DMS79 treated with DMSO at 0.1 percent for 48 hours (cell line): ENCODE data around the gene NUP107.
"Not testable (repeated sequence)": the region's sequence is repeated elsewhere in the genome, so short reads cannot be mapped to it uniquely, and the experiment has no call there.

Source experiments
- DNase-seq: peaks from one replicate; lab custom pipeline; 2025; lab: John Stamatoyannopoulos, UW

NUP107 gene

DNA sequence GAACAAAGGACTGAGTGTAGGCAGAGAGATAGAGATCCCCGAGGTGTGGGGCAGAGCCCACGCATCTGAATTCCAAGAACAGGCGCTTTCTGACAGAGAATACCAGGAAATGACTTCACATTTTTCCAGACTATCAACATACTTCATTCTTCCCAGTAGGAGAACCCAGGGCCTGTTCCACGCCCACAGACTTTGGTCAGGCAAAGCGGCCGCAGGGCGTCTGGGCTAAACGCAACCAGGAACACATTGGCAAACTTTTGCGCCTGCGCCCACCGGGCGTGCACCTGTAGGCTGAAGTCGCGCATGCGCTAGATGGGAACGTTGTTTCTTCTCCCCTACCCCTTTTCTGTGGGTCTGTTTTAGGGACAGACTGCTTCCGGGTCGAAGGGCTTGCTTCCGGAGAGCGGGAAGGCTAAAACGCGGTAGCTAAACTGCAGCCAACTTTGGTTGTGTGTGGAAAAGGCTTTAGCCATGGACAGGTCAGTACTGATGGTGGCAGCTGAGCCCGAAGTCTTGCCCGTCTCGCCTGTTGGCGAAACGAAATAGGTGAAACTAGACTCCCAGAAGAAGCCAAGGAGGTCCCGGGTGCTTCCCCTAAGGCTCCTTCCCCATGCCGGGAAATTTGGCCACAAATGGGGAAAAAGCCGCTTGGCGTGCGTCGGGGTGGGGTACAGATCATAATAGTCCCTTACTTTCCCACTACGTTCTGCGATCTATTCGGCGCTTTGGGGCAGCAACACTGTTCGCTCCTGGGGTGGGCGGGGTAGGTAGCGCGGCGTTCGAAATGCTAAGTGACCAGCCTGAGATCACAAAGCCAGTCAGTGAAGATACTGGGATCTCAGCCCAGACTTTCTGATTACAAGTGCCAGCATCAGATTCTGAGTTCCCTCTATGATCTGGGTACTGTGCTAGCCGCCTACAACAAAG, at the start of gene NUP107:
NUP107 (plus strand) TSS at position 384 of the 927 bp plus-strand sequence; CDS start at position 472, 88 bp downstream.
- peak; percentile 87 for DNase-seq

DNA sequence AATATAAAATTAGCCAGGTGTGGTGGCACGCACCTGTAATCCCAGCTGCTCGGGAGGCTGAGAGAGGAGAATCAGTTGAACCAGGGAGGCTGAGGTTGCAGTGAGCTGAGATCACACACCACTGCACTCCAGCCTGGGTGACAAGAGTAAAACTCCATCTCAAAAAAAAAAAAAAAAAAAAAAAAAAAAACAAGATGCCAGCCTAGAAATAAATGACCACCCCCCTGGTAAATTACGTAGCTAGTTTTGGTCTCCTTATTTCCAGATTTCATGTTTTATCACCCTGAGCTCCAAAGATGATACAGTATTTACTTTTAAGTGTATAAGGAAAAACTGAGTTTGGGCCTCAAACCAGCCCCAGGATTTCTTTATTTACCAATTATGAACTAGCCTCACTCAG, 49.3 kb upstream of the NUP107 start:
- DNase-seq = not testable (repeated sequence)

DNA sequence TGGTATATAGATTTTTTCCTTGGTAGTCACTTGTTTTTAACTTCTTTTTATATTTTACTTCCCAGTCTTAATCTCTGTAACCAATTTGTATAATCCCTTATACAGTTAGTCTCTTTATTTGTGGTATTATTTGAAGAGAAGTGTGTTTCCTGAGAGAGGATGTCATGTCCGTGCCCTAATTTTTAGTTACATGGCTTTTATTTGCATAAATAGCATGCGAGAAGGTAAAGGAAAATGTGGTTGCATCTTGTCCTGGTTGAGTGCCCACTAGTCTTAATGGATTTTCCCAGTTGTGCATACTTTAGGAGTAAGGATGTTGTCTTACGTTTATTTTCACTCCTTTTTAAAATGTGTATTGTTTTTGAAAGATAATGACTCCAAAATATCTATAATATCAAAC, 48.6 kb upstream of the NUP107 start:
- no peak for DNase-seq

DNA sequence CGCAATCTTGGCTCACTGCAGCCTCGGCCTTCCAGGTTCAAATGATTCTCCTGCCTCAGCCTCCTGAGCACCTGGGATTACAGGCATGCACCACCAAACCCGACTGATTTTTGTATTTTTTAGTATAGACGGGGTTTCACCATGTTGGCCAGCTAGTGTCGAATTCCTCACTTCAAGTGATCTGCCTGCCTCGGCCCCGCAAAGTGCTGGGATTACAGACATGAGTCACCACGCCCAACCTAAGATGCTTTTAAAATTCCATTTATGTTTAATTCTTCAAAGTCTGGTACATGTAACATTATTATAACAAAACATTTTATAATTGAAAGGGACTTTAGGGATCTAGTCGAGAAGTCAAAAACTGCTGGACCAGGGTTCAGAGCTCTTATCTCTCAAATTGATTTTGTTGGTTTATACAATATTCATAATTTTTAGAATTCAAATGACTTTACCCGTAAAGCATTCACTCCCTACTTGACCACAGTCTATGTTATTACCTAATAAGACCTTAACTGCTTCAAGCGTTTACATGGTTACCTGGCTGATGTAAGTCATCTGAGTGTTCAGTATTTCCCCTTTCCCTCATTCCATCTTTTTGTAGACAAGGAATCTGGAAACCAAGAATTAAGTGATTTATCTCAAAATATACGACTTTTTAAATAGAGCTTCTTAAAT, 47.9 kb upstream of the NUP107 start:
- no peak for DNase-seq

DNA sequence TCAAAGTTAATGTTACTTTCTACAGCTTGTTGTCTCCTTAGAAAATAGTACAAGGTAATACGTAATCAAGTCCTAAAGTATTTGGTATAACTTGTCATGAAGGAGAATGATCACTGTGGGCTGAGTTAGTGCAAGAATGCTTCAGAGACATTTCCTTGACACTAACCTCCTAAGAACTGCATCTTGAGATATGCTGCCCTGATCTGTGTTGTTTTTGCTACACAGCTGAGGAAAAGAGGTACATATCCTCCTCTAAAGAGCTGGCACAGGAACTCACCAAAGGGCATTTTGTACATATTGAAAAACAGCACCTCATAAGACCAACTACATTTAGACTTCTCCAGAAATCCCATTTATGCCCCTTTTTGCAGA, 47.4 kb upstream of the NUP107 start:
- no peak for DNase-seq

DNA sequence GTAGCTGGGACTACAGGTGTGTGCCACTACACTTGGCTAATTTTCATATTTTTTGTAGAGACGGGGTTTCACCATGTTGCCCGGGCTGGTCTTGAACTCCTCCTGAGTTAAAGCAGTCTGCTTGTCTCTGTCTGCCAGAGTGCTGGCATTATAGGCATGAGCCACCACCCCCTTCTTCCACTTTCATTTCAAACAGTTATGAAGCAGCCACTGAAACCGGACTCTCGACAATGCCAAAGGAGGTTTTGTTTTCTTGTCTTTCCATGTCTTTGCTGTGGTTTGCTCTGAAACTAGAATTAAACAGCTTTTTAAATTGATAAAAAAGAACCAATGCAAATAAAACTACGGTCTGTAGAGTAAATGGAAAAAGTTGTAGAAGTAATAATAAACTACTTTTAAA, 45.6 kb upstream of the NUP107 start:
- DNase-seq = no peak

DNA sequence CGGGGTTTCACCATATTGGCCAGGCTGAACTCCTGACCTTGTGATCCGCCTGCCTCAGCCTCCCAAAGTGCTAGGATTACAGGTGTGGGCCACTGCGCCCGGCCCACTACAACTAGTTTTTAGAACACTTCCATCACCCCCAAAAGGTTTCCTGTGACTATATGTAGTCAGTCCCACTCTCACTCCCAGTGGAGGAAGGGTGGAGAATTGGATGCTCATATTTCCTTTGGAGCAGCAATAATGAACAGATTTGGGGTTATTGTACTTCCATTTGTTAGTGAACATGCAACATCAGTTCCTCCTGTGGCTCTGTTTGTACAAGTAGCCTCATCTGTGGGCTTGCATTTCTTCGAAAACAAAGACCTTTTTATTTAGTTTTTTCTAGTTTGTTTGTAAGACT, 40.3 kb upstream of the NUP107 start:
- DNase-seq = no peak

DNA sequence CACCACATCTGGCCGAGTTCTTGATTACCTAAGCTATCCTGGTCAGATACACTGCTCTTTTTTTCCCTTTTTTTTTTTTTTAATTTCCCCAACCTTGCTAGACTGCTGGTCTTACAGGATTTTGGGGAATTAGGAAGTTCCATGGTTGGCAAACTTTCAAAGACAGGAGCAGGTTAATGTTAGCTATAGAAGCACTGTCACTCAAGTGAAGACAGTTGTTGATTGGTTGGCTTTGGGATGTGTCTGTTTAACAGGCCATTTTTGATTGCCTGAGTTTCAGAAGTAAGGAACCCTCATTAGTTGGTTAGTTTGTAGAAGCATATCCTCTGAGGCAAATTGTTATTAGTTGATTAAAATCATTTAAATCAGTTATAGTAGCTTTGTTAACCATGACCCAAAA, 39.3 kb upstream of the NUP107 start:
- no peak for DNase-seq

DNA sequence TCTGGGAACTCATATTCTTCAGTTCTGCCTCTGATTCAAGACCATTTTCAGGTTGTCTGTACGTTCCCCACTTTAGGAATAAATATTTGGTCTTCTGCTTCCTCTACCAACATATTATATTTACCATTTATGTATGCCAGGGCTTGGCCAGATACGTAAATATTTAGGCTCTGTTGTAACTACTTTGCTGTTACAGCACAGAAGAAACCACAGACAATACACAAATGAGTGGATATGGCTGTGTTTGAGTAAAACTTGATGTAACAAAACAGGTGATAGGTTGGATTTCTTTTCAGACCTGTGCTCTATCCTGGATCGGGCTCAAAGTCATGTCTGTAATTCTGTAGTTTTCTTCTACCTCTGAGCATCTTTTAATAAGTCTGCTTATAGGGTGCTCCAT, 38.6 kb upstream of the NUP107 start:
- DNase-seq = no peak

DNA sequence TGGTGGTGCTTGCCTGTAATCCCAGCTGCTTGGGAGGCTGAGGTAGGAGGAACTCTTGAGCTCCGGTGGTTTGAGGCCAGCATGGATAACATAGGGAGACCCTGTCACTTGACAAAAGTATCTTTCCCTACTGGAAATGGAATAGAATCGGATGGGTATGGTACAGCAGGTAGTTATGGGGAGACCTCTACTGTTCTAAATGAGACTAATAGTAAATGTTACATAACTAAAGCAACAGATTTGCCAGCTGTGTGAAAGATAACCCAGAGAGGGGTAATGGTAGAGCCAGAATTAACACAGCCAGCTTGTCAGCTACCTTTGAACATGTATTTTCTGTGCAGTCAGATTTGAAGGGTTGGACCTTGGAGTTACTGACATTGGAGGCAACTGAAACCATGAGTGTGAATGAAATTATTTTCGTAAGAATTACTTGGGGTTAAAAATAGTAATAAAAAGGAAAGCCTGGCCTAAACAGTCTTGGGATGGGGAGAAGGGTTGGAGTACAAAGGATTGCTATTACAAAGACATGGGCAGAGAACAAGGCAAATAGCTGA, 21.7 kb upstream of the NUP107 start:
- DNase-seq = no peak

DNA sequence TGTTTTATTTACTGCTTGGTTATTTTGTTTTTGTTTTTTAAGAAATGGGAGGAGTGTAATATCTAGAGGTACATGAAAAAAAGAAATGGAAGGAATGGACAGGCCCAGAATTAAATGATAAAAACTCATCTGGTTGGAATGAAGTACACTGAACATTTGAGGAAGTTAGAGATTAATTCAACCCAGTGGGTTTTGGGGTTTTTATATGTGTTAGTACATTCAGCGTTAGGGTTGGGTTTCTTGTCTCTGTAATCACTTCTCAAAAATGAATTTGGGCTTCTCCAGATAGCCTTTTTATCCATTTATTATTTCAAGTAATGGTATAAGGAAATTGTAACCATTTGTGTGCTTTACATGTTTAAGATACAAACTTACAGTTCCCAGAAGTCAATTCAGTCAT, 19.5 kb upstream of the NUP107 start:
- no peak for DNase-seq

DNA sequence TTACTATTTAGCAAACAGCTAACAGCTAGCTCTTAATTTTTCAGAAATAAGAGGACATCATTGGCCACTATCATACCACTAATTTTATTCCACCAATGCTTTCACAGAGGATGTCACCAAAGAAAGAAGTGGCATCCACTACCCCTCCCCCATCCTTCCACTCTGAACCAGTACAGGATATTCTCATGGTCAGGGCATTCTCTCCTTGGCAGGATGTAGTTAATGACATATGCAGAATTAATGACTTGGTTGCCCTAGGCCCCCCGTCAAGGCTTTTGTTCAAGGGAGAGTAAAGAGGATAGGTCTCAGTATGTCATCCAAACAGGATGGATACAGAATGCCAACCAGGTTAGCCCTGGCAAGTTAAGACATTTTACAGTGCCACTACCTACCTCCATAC, 18.9 kb upstream of the NUP107 start:
- DNase-seq = no peak

DNA sequence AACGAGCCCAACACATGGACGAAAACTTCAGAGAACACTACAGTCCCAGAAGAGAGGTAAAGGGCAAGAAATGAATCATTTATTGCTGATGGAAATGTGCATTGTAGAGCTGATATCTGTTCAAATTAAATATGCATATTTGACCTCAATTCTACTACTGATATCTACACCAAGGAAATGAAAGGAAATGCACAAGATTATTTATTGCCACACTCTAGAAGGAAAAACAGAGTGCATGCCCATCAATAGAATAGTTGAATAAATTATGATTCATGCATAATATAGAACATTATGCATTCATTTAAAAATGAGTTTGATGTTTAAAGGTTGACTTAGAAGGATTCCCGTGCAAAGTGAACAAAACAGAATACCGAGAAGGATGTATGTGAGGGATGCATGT, 15.6 kb upstream of the NUP107 start:
- no peak for DNase-seq

DNA sequence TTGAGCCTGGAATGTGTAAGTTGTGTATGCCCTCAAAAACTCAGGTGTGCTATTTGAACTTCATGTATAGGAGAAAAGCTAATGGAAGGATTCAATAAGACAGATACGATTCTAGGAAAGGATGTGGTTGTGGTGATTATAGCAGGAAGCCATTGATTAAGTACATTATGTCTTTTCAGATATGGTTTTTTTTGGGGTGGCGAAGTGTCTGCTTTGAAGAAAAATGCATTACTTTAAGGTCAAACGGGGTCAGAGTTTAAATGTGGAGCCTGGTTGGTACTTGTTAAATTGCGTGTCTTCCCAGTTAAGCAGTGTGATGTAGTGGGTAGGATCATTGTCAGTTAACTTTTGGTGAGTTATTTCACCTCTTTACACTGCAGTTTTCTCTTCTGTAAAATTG, 13.0 kb upstream of the NUP107 start:
- DNase-seq = no peak

DNA sequence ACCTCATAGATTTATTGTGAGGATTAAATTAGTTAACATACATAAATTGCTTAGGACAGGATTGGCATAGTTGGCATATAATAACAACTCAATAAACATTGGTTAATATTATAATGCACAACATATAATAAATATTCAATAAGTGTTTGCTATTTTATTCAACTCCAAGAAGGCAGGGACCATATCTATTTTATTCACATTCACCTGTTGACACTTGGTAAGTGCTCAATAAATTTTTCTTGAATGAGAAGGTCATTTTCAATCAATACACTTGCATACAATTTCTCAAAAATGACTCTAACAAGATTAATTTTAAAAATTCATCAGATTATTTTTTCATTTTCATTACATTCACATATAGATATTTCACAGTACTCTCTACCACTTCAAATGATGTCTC, 12.4 kb upstream of the NUP107 start:
- DNase-seq = no peak

DNA sequence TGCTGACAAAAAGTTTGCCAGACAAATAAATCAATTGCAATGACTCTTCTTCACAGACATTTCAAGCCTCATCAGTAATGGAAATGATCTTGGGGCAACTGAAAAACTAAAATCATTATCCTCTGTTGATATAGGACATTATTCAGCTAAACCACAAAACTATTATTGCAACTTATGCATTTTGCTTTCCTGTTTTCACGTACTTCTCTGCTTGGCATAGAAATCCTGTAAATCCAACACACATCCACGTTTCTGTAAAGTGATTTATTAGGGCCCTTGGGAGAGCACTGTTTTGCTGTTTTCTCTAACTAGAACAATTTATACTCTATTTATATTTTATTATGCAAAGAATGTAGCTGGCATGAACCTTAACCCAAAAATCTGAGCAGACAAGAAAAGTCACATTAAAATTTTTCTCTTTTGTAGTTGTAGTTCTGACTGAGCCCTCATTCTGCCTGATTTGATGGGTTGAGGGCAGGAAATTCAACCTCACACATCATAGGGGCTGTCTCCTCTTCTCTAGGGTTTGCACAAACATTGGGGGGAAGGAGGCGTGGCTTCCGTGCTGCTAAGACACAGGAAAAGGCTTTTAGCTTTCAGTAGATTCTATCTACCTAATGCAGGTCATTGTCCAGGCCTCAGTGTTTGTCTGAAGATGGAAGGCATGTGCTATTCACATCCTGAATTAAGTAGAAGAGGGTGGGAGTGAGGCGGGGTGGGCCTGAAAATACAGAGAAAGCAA, 11.5 kb upstream of the NUP107 start:
- DNase-seq = no peak

DNA sequence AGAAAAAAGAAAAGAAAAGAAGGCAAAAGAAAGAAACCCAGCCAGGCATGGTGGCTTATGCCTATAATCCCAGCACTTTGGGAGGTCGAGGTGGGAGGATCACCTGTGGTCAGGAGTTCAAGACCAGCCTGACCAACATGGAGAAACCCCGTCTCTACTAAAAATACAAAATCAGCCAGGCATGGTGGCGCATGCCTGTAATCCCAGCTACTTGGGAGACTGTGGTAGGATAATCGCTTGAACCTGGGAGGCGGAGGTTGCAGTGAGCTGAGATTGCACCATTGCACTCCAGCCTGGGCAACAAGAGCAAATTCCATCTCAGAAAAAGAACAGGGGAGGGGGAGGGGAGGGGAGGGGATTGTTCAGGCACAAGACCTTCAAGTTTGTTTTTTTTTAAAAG, 9.9 kb upstream of the NUP107 start:
- DNase-seq = not testable (repeated sequence)

DNA sequence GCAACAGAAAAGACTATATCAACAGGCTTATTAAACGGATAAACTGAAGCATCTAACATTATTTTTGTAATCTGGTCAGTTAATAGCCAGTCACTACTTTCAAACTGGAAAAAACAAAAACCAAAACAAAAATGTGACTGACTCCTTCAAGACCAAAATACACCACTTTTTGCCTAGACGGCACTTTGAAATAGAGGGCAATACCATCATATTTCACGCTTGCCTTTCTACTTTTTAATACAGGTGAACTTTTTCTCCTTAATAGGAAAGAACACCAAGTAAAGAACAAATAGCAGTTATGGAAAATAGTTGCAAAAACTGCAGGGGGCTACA, 550 bp upstream of the NUP107 start:
- no peak for DNase-seq

DNA sequence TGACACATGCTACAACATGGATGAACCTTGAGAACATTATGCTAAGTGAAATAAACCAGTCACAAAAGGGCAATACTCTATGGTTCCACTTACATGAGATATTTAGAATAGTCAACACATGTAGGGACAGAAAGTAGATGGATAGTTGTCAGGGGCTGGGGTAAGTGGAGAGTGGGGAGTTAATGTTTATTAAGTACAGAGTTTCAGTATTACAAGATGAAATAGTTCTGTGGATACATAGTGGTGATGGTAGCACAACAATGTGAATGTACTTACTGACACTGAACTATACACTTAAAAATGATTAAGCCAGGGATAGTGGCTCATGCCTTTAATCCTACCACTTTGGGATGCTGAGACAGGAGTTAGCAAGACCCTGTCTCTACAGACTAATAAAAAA, 8.7 kb downstream of the NUP107 start:
- no peak for DNase-seq

DNA sequence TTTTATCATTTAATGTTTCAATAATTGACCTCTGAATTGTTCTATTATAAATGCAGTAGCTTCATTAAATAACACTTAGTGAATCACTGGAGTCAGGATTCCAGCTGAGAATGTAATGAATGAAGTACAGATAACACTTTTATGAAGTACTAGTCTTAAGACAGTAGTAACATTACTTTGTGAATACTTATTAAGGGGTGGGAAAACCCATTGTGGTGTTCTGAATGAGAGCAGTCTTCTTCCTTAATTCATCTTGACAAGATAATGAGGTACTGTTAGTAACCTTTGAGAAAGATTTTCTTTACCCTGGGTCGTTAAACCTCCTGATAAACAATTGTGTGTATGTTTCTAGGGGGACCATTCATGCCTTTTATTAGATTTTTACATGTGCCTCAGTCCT, 12.7 kb downstream of the NUP107 start:
- no peak for DNase-seq

DNA sequence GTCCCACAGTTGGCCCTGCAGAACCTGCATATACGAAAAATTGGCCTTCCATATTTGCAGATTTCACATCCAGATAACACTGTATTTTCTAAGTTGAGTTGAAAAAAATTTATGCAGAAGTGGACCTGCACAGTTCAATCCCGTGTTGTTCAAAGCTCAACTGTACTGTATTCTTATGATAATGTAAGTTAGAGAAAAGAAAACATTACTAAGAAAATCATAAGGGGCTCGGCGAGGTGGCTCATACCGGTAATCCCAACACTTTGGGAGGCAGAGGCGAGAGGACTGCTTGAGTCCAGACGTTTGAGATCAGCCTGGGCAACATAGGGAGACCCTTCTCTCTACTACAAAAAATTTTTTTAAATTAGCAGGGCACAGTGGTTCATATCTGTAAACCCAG, 41.0 kb downstream of the NUP107 start:
- no peak for DNase-seq

DNA sequence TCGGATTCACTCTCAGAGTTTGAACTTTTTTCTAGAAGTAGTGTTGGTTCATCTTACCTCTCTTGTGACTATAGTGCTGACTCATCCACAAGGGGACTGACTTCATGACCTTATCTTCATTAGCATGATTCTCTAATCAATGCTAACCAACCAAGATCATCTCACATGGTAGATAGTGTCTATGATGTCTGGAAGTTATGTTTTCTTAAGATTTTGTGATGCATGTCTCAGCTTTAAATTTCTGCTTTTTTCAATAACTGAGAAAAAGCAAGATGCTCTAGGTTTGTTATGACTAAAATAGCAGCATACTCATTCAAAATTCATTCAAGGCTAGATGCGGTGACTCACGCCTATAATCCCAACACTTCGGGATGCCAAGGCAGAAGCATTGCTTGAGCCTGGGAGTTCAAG, 46.9 kb downstream of the NUP107 start:
- DNase-seq = no peak

DNA sequence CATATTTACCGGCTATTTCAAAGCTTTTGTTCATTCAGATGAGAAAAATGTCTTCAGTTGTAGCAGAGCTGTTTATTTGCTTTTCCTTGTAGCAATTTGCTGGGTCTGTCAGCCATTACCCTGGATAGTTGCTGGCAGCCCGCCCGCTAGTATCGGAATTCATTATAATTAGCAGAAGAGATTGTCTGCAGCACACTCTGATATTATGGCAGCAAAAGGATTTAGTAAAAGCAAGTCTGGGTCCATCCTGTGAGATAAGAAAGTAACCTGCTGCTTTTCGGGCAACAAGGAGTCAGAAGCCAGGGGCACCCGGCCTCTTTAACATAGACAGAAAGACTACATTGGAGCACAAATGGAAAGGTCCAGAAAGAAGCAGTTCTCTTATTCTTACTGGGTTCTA, 53.1 kb downstream of the NUP107 start:
- no peak for DNase-seq
